Fibroblast of the conjunctiva (primary cell): ENCODE data around the gene SNRNP25.
A peak's percentile ranks its signal among the peaks of the same experiment; 100 is the strongest.

ENCODE experiments used
- DNase-seq: peaks from one replicate; pipeline ENCODE4 v3.0.0-alpha.2; 2010; ENCODE audit warnings: low read depth

Gene SNRNP25

DNA sequence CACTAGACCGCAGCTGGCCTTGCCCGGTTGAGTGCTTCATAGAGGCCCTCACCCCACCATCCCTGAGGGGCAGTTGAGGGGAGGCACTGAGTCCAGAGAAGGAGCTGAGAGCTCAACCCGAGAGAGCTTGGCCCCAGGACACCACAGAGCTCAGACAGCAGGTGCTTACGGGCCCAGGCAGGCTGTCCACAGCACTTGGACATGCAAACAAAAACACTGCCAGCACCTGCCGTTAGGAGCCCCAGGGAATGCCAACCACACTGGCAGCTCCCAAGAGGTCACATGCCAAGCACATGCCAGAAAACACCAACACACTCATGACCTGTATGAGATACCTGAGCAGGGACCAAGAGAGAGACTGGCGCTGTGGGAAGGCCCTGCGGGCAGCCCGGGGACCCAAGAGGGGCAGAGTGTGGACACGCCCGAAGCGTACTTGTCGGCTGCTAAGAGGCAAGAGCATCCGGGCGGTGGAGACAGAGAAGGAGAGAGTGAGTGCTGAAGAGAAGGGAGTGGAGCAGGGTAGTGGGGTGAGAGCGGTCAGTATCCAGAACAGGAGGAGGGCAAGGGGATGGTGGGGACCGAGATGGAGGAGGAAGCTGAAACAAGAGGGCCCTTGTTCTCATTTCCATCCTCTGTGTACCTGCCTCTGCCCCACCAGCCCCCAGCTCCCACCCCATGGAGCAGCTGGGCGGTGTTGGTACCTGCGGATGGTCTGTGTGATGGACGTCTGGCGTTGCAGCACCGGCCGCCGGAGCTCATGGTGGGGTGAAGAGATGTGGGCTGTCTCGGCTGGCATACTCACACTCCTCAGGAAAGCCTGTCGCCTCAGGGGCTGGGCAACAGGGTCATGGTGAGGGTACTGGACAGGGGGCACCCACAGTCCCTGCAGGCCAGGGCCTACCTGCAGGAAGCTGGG lies 10.6 kb downstream of the SNRNP25 start:
- DNase-seq: no peak

DNA sequence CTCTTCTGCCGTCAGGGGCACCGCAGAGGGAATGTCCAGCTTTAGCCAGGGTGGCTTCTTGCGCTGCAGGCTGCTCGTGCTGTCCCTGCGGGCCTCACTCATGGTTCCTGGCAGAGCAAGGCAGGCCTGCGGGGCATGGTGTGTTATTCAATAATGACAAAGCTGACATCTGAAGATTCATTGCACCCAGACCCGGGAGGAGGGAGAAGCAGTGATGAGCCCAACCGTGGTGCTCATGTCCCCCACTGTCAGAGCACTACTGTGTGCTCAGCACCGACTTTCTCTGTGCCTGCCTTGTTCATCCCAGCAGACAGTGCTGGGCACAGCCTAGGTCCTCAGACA lies 11.3 kb downstream of the SNRNP25 start:
- DNase-seq: no peak

- peak; percentile 57 for DNase-seq
Observed at GRCh38 chr16:65745-66144, 12.1 kb downstream of the SNRNP25 start.

- no peak for DNase-seq
Observed at GRCh38 chr16:66309-67182, 12.9 kb downstream of the SNRNP25 start.

GRCh38 chr16:67183-67791 lies 13.7 kb downstream of the SNRNP25 start:
- DNase-seq: no peak

DNA sequence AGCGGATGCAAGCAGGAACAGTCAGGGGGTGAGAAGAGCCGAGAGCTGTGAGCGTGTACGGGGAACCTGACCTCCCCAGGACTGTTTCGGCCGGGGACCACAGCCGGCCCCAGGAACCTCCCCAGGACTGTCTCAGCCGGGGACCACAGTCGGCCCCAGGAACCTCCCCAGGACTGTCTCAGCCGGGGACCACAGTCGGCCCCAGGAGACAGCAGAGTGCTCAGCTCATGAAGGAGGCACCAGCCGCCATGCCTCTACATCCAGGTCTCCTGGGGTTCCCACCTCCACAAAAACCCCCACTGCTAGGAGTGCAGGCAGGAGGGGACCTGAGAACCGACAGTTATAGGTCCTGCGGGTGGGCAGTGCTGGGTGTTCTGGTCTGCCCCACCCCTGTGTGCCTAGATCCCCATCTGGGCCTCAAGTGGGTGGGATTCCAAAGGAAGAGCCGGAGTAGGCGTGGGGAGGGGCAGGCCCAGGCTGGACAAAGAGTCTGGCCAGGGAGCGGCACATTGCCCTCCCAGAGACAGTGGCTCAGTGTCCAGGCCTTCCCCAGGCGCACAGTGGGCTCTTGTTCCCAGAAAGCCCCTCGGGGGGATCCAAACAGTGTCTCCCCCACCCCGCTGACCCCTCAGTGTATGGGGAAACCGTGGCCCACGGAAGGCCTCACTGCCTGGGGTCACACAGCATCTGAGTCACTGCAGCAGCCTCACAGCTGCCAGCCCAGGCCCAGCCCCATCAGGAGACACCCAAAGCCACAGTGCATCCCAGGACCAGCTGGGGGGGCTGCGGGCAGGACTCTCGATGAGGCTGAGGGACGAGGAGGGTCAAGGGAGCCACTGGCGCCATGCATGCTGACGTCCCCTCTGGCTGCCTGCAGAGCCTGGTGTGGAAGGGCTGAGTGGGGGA lies 14.5 kb downstream of the SNRNP25 start:
- DNase-seq: no peak

DNA sequence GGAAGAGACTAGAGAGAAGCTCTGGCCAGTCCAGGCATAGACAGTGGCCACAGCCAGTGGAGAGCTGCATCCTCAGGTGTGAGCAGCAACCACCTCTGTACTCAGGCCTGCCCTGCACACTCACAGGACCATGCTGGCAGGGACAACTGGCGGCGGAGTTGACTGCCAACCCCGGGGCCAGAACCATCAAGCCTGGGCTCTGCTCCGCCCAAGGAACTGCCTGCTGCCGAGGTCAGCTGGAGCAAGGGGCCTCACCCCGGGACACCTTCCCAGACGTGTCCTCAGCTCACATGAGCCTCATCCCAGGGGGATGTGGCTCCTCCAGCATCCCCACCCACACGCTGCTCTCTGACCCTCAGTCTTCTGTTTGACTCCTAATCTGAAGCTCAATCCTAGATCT lies 15.6 kb downstream of the SNRNP25 start:
- no peak for DNase-seq

DNA sequence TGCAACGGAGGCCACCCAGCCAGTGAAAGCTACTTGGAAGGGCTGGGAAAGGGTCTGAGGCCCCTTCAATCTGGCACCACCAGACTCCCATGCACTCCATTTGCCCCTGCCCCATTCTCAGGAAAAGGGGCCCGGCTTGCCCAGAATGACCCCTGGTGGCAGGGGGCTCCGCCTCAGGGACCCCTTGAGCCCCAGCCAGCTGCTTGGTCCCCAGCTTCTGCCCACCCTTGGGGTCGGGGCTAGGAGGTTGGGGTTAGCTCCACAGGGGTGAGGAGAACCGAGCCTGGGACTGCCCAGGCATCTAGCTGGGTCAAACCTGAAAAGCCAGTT lies 17.5 kb downstream of the SNRNP25 start:
- no peak for DNase-seq

DNA sequence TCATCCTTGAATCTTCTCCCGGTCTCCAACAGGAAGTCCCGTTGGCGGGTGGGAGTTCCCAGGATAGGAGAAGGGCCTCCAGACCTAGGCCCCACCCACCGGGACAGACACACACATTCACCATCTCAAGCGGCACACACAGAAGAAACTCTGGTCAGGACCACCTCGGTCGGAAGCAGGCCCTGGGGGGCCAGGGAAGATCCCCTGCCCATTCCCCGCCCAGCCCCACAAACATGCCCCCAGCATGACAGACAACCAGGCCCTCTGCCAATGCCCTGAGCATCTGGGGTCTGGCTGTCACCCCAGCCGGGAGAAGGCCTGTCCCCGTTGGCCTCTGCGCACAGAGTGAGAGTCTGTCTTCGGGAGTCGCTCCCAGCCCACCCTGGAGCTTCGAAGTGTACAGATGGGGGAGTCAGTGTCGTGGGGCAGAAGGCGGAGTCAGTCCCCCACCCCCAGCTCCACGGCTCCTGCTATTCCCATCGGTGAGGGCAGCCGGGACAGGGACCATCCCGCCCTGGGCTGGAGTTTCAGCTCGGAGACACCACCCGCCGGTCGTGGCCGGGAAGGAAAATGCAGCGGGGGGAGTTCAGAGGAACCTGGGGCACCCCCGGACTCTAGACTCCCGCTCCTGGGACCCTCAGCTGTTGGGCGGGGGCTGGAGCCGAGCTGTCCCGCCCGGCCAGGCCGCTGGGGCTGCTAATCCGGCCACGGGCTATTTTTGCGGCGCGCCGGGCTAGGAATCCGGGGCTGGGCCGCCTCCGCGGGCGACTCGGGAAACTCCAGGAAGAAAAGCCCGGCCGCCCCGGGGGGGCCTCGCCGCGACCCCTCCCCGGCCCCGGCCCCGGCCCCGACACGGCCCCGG lies 18.1 kb downstream of the SNRNP25 start:
- no peak for DNase-seq

- DNase-seq: no peak
Observed at GRCh38 chr16:72561-73548, 19.2 kb downstream of the SNRNP25 start, which contains the start of gene RHBDF1. TSS of gene RHBDF1 (minus strand) at chr16:72631. CDS start at chr16:65015, 7,616 bp downstream.

DNA sequence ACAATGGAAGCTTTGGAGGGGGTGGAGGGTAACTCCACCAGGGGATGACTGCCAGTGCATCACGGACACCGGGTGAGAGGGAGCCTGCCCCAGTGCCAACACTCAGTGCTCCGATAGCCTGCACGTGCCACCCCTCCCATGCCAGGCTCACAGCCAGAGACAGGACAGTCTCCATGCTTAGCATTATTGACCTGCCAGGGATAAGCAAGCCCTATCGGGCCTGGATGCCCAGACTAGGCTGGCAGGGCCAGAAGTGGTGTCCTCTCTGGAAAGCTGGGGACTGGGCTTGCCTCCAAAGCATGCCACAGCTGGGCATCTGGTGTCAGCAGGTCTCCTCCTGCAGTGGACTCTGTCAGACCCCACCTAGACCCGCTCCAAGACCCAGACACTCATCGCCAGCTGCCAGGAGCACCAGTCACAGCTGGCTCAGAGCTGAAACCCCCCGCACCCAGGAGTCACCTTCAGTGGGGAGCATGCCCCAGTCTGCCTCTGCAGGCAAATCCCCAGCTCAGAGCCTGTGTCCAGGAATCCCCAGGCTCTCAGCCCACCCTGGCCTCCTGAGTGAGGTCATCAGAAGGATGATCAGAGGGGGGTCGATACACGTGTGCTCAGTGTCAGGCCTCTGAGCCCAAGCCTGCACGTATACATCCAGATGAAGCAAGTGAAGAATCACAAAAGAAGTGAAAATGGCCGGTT lies 20.6 kb downstream of the SNRNP25 start:
- DNase-seq: no peak

- DNase-seq: no peak
Observed at GRCh38 chr16:74747-75334, 21.2 kb downstream of the SNRNP25 start.

- DNase-seq: peak; percentile 84
Observed at GRCh38 chr16:75580-76501, 22.2 kb downstream of the SNRNP25 start.

GRCh38 chr16:76535-77272 lies 23.1 kb downstream of the SNRNP25 start:
- DNase-seq: peak; percentile 75

DNA sequence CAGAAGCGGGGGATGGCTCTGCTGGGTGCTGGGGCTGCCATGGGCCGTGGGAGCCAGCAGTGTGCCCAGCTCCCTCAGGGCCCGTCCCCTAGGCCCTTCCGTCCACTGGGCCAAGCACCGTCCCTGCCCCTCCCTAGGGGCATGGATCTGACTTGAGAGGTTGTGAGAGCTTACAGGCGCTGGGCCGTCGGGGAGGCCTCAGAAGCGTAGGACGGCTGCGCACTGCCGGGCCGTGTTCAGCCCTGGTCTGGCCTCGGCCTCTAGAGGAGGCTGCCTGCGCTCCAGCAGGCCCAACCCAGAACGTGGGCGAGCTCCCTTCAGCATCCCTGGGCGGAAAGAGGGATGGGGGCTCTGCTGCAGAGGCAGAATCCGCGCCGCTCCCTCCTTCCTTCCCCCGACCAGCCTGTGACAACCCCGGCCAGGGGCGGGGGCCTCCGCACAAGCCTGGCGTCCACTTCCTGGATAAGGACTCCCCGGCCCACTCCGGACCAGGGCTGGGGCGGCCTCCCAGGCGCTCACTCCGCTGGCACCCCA lies 23.7 kb downstream of the SNRNP25 start:
- DNase-seq: no peak

DNA sequence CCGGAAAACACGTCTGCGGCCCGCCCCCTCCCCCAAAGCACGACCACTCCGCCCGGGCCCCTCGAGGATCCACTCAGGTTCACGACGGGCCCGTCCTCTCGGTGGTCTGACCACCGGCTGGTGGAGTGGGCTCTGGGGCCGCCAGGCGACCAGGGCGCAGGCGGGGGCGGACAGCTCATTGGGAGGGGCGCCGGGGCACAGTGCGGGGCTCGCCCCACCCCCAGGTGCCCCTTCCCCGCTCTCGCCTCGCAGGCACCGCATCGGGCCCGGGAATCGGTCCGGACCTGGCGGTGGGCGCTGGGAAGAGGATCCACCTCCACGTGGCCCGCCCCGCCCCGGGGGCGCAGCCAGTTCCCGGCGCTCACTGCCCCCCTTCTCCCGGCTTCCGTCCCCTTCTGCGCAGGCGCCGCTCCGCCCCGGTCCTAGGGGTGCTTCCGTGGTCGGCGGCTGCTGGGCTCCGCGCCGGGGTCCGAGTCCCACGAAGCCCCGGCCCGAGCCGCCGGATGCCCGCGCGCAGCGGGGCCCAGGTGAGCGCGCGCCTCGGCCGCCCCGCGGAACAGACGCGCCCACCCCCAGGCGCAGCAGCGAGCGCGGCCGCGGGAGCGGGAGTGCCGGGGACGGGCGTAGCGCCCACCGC lies 24.3 kb downstream of the SNRNP25 start, which contains the start of gene MPG:
MPG (plus strand) TSS at position 419 of the 637 bp plus-strand sequence; CDS start at position 504, 85 bp downstream.
- peak; percentile 64 for DNase-seq
